Measurements from ENCODE around the gene MLXIPL. TPM values are rescaled to one million over a fixed set of nuclear protein-coding genes. Genes with fewer than 3 reads are reported as not detected.

MLXIPL gene
- total and polyA plus RNA-seq, 11 donors, result 0.42 to 10.1 (median 2.0) TPM

DNA sequence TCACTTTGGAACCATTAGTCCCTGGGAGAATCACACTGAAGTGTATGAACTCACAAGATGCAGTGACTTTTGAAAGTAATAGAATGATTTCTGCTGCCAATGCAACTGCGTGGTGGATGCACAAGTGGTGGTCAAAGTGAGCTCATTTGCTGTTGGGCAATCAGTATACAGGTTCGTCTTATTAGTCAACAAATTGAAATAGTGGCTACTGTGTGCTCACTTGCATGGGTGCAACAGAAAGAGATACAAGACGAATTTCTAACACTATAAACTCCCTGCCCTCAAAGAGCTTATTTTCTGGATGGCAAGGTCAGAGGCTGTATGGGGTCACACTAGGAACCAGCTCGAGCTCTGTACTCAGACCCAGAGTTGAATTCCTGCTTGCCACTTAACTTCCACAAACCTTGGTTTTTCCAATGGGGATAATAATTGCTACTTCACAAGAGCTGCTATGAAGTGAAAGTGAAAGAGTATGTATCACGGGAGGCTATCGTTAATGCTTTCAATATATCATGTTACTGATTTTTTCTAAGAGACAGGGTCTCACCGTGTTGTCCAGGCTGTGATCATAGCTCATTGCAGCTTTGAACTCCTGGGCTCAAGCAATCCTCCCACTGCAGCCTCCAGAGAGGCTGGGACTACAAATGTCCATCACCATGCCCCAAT is 58.5 kb downstream of the MLXIPL start:
- no peak for TF ChIP-seq POLR2A (IDR thresholded peaks at IDR 0.05)
- TF ChIP-seq, protein P1, sequence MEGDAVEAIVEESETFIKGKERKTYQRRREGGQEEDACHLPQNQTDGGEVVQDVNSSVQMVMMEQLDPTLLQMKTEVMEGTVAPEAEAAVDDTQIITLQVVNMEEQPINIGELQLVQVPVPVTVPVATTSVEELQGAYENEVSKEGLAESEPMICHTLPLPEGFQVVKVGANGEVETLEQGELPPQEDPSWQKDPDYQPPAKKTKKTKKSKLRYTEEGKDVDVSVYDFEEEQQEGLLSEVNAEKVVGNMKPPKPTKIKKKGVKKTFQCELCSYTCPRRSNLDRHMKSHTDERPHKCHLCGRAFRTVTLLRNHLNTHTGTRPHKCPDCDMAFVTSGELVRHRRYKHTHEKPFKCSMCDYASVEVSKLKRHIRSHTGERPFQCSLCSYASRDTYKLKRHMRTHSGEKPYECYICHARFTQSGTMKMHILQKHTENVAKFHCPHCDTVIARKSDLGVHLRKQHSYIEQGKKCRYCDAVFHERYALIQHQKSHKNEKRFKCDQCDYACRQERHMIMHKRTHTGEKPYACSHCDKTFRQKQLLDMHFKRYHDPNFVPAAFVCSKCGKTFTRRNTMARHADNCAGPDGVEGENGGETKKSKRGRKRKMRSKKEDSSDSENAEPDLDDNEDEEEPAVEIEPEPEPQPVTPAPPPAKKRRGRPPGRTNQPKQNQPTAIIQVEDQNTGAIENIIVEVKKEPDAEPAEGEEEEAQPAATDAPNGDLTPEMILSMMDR (IDR thresholded peaks at IDR 0.05), result no peak
- Histone ChIP-seq H3K9me3 (no peaks in the 10 kb centered on the region), H3K27me3 (no peaks in the 10 kb centered on the region), H3K4me3 (peak overlapping the region in 8 of 12 donors; percentile 12 to 47 (median 22)), H3K27ac (no peak overlapping the region), H3K36me3 (peaks cover 0 to 24% (median 17%) of the 10 kb centered on the region in 9 donors), H3K4me1 (peaks cover 0 to 11% (median 0%) of the 10 kb centered on the region in 12 donors)
- ATAC-seq, result no peak
- 65 to 75% (median 70%) methylated on average over 7 of the region's 7 CpGs for WGBS, 4 donors
- DNase-seq, result no peak
- intact Hi-C loops (cut with DNase I), result no loop called here

DNA sequence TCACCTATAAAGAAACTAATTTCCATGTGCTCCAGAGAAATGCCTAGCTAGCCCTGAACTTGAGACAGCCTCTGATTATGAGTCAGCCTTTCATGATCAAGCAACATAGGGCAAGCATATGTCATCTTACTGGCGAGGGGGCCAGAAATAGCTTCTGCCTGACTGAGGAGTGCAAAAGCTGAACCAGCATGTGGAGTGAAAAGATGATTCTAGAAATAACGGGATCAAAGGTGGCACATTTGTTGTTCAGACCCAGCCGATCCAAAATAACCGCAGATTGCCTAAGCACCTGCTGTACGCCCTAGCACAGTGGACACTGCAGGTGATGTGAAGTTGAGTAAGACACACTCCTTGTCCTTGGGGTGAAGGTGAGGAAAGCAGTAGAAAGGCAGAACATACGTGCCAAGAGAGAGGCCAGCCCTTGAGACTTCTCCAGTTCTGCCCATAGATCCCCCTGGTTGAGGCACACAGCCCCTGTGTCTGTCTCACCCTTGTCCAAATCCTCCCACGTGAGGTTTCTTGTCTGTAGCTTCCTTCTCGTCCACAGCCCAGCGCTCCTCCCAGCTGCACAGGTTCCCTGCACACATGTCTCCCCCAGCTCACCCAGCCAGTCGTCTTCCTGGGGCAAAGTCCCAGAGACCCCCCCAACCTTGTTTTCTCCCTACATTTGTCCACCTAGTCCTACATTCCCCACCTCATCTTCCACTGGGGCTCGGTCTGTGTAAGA is 64.0 kb downstream of the MLXIPL start:
- H3K4me1 ChIP-seq, result peaks cover 0 to 20% (median 13%) of the 10 kb centered on the region in 12 donors
- ATAC-seq (no peak), DNase-seq (no peak)
- no peaks in the 10 kb centered on the region for H3K9me3 ChIP-seq
- H3K27me3 ChIP-seq, result no peaks in the 10 kb centered on the region
- WGBS, 4 donors, result 55 to 62% (median 61%) methylated on average over 11 of the region's 11 CpGs
- H3K4me3 ChIP-seq, result no peak overlapping the region
- H3K27ac ChIP-seq, result peak overlapping the region in 2 of 12 donors; percentile 9 to 34
- intact Hi-C loops (cut with DNase I), result no loop called here
- peaks cover 0 to 4% (median 0%) of the 10 kb centered on the region in 9 donors for H3K36me3 ChIP-seq
- no peak for TF ChIP-seq POLR2A (IDR thresholded peaks at IDR 0.05)
- TF ChIP-seq, protein P1 (IDR thresholded peaks at IDR 0.05), result no peak

DNA sequence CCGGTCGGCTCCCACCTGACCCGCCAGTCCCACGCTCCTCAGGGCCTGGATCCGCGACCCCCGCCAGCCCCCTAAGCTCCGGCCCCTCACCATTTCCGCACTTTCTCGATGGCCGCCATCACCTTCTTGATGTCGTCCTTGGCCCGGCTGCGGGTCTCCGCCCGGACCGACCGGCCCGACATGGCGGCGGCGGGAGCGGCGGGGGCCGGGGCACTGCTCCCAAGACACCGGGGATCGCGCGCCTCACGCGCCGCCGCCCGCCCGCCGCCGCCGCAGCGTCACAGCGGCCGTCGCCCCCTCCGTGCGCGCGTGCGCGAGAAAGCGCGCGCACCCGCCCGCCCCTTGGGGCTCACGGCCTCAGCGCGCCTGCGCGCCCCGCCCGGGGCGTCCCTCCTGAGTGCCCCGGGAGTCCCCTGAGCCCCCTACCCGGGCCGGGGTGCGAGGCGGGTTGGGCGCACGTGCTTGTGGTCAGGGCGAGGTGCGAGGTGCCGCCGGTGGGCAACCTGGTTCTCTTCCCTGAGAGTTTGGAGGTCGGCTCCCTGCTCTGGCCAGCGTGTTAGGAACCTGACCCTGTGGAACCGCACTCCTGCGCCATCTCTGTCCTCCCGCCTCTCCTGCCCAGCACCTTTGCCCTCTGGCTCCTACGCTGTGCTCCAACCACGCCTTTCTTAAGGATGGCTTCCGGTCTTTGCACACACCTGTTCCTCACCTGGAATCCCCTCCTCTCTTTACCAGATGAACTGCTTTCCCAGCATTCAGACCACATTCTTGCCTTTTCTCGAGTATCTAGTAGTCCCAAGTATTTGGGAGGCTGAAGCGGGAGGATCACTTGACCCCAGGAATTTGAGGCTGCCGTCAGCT is 66.7 kb downstream of the MLXIPL start, which contains the start of gene BCL7B:
TSS of gene BCL7B (minus strand) at position 294 of the 861 bp plus-strand sequence. CDS start at position 182, 112 bp downstream.
- TF ChIP-seq, protein P1 (IDR thresholded peaks at IDR 0.05), result no peak
- TF ChIP-seq POLR2A (IDR thresholded peaks at IDR 0.05), result peak; percentile 5 to 66
- peaks cover 0 to 36% (median 21%) of the 10 kb centered on the region in 12 donors for H3K4me1 ChIP-seq
- ATAC-seq, result peak; percentile 8 to 67 (median 64)
- H3K4me3 ChIP-seq, result peak within 1 kb of the TSS; percentile 31 to 96 (median 83)
- WGBS, 4 donors, result 5 to 22% (median 8%) methylated on average over 20 to 83 of the region's 83 CpGs
- intact Hi-C loops (cut with DNase I), result loop anchor here in 6 of 10 donors (1.0 to 5.0 kb wide), 5 partner anchors 21 to 35 kb away; partner anchors contain the start of genes BAZ1B (in 6 of the 6) and TBL2 (in 3 of the 6)
- peak; percentile 71 to 88 (median 77) for DNase-seq
- H3K27ac ChIP-seq, result peak within 1 kb of the TSS; percentile 96 to 100 (median 99)
- no peaks in the 10 kb centered on the region for H3K27me3 ChIP-seq
- peaks cover 0 to 27% (median 18%) of the 10 kb centered on the region in 9 donors for H3K36me3 ChIP-seq
- no peaks in the 10 kb centered on the region for H3K9me3 ChIP-seq
